Measurements from ENCODE around the gene KDM5B. TPM values are rescaled to one million over a fixed set of nuclear protein-coding genes. Genes with fewer than 3 reads are reported as not detected.

The KDM5B gene
- total and polyA plus RNA-seq, 2 of the 8 experiments (the other 6 are each of a cell fraction or from before 2014, with no cell fraction given), result 73.3 to 210 TPM

GRCh38 chr1:202794051-202794740, 14.0 kb downstream of the KDM5B start:
- no peak overlapping the region for H2BK5ac ChIP-seq (ENCODE audit: low read depth, low read length)
- no peak overlapping the region for H3K14ac ChIP-seq (ENCODE audit: insufficient read length)
- peaks cover 49 to 100% of the 10 kb centered on the region in 2 experiments for H3K79me2 ChIP-seq (ENCODE audit: control insufficient read depth in 1 of 2, insufficient read depth in 2 of 2, low read length in 2 of 2)
- no peak overlapping the region for H2AFZ ChIP-seq (ENCODE audit: low read length)
- H2BK20ac ChIP-seq (ENCODE audit: low read length), result no peak overlapping the region
- H3K27ac ChIP-seq (ENCODE audit: low read depth, low read length), result no peak overlapping the region
- H3K36me3 ChIP-seq (ENCODE audit: control insufficient read depth in 2 of 4, insufficient read depth in 4 of 4, low read length in 3 of 4), result peaks cover 0 to 2% (median 0%) of the 10 kb centered on the region in 4 experiments; a peak in 2 of 8 replicates
- no peak overlapping the region for H2BK15ac ChIP-seq (ENCODE audit: low read length)
- no peak overlapping the region for H3K4me2 ChIP-seq (ENCODE audit: insufficient read depth in 1 of 2, low read depth in 2 of 2, low read length in 2 of 2)
- ChIA-PET CTCF (ENCODE audit: partially characterized antibody) (no interaction called here), POLR2A (ENCODE audit: partially characterized antibody) (interaction anchor here (3.3 to 3.7 kb wide), 2 partner anchors 14 to 18 kb away, joined by 19 to 23 read pairs; partner anchors contain the start of genes KDM5B and PCAT6)
- TF ChIP-seq CHD1 (IDR thresholded peaks at IDR 0.05; ENCODE audit: low read depth, low read length), result no peak
- TF ChIP-seq SP2 (IDR thresholded peaks at IDR 0.05; ENCODE audit: low read length), result no peak
- TF ChIP-seq BACH1 (IDR thresholded peaks at IDR 0.05; ENCODE audit: low read length), result no peak
- TF ChIP-seq KDM4A (IDR thresholded peaks at IDR 0.05; ENCODE audit: low read depth, low read length, severe bottlenecking), result no peak
- no peak for TF ChIP-seq GABPA (IDR thresholded peaks at IDR 0.05; ENCODE audit: borderline replicate concordance, insufficient read depth, low read length)
- no peak for TF ChIP-seq KDM5A (IDR thresholded peaks at IDR 0.05; ENCODE audit: low read length)
- no peak for TF ChIP-seq NANOG (IDR thresholded peaks at IDR 0.05; ENCODE audit: insufficient read depth, low read depth, low read length, poor library complexity, severe bottlenecking)
- H4K5ac ChIP-seq (ENCODE audit: insufficient read length, low read depth, low read length), result no peak overlapping the region
- H2BK12ac ChIP-seq (ENCODE audit: low read depth, low read length), result no peak overlapping the region
- H2BK120ac ChIP-seq (replicated peaks; ENCODE audit: low read depth, low read length), result no peak overlapping the region
- no peak overlapping the region for H3K23ac ChIP-seq (ENCODE audit: insufficient read length)
- H3K9me3 ChIP-seq (ENCODE audit: insufficient read depth in 2 of 2, low read depth in 1 of 2, low read length in 1 of 2), result no peaks in the 10 kb centered on the region
- H3K56ac ChIP-seq (replicated peaks; ENCODE audit: insufficient read length, low read depth, low read length), result no peak overlapping the region
- FAIRE-seq (no peak), DNase-seq (ENCODE audit: low read depth in 1 of 2, low spot score in 2 of 2) (no peak)
- no peak overlapping the region for H3K18ac ChIP-seq (ENCODE audit: extremely low read depth, low read length)
- H3K27me3 ChIP-seq (replicated peaks in 1 of 4; ENCODE audit: control insufficient read depth in 3 of 4, extremely low read depth in 1 of 4, insufficient read depth in 3 of 4, low read length in 3 of 4), result no peaks in the 10 kb centered on the region
- H2AK5ac ChIP-seq (ENCODE audit: low read depth, low read length), result no peak overlapping the region
- no peak overlapping the region for H3K4me3 ChIP-seq (ENCODE audit: extremely low read depth in 1 of 4, insufficient read depth in 2 of 4, low read depth in 3 of 4, low read length in 4 of 4)
- H4K8ac ChIP-seq (ENCODE audit: extremely low read depth, insufficient read depth, low read length), result no peak overlapping the region
- H3K9ac ChIP-seq (replicated peaks in 1 of 4; ENCODE audit: extremely low read depth in 1 of 4, low read depth in 3 of 4, low read length in 3 of 4), result no peak overlapping the region
- no peak overlapping the region for H3K4ac ChIP-seq (replicated peaks; ENCODE audit: insufficient read length, low read depth, low read length)
- H3K79me1 ChIP-seq (ENCODE audit: low read depth, low read length), result peaks cover 15% of the 10 kb centered on the region
- H3K4me1 ChIP-seq (replicated peaks in 1 of 4; ENCODE audit: control insufficient read depth in 3 of 4, insufficient read depth in 4 of 4, low read length in 3 of 4), result peaks cover 0 to 5% (median 3%) of the 10 kb centered on the region in 4 experiments; a peak in 5 of 7 replicates
- H4K20me1 ChIP-seq (replicated peaks in 1 of 2; ENCODE audit: control insufficient read depth in 1 of 2, insufficient read depth in 2 of 2, low read length in 2 of 2), result peaks cover 34 to 62% of the 10 kb centered on the region in 2 experiments
- H3K23me2 ChIP-seq (ENCODE audit: low read depth, low read length), result no peaks in the 10 kb centered on the region; the same call in 1 of the 2 replicates
- H4K91ac ChIP-seq (replicated peaks; ENCODE audit: insufficient read length, low read length), result no peak overlapping the region

Measured in H1 (cell line).